ENCODE data around the gene ITGB1BP1.
"Not testable (repeated sequence)": the region's sequence is repeated elsewhere in the genome, so short reads cannot be mapped to it uniquely, and the experiment has no call there.

Gene ITGB1BP1

GRCh38 chr2:9398881-9399780 lies 24.2 kb downstream of the ITGB1BP1 start:
- no peak for DNase-seq

DNA sequence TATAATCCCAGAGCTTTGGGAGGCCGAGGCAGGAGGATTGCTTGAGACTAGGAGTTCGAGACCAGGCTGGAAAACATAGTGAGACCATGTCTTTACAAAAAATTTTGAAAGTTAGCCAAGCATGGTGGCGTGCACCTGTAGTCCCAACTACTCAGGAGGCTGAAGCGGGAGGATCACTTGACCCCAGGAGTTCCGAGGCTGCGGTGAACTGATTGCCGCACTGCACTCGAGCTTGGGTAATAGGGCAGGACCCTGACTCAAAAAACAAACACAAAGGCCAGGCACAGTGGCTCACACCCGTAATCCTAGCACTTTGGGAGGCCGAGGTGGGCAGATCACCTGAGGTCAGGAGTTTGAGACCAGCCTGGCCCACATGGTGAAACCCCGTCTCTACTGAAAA lies 25.1 kb downstream of the ITGB1BP1 start:
- DNase-seq = not testable (repeated sequence)

GRCh38 chr2:9397201-9397600 lies 26.1 kb downstream of the ITGB1BP1 start:
- DNase-seq = no peak

DNA sequence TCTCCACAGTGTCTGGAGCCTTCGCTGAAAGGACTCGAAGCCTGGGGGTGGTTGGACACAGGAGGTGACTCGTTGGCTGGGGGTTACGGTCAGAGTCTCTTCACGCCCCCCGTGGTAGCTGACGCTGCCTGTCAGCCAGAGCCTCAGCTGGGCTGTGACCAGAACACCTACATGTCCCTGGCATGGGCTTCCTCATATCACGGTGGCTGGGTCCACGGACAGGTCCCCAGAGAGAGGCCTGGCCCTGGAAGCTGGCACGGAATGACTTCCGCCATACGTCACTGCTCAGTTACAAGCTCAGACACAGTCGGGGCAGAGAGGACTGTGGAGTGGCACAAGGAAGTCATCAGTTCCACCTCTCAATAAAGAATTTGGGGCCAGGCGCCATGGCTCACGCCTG lies 28.5 kb downstream of the ITGB1BP1 start:
- DNase-seq = no peak

DNA sequence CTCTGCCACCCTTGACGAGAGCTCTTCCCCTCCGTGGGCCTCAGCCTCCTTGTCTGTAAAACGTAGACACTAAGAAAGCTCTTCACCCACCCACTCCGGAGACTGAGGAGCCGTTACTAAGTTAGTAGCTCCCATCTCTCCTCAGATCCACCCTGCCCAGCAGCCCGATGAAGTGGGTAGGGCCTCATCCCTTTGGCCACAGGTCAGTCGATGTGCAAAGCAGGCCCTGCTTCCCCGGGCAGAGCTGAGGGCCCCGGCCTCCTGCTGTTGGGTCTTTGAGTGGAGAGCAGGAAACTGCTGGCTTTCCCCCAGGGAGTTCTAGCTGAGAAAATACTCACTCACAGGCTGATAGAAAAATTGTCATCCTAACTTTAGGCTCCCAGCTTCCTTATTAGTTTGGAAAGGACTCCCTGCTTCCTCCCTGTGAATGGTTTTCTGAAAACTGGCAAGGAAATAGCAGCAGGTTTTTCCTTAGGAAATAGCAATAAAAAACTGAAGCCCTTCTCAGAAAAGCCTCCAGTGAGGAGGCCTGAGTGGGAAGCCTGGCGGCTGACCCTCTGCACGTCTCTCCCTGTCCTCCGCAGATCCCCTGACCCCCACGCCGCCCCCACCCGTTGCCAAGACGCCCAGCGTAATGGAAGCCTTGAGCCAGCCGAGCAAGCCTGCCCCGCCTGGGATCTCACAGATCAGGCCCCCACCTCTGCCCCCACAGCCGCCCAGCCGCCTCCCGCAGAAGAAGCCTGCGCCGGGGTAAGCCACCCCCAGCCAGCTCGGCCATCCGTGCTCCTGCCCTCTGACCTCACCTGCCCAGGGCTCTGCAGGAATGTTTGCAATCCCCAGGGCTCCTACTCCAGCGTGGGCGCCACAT lies 30.2 kb downstream of the ITGB1BP1 start:
- no peak for DNase-seq

DNA sequence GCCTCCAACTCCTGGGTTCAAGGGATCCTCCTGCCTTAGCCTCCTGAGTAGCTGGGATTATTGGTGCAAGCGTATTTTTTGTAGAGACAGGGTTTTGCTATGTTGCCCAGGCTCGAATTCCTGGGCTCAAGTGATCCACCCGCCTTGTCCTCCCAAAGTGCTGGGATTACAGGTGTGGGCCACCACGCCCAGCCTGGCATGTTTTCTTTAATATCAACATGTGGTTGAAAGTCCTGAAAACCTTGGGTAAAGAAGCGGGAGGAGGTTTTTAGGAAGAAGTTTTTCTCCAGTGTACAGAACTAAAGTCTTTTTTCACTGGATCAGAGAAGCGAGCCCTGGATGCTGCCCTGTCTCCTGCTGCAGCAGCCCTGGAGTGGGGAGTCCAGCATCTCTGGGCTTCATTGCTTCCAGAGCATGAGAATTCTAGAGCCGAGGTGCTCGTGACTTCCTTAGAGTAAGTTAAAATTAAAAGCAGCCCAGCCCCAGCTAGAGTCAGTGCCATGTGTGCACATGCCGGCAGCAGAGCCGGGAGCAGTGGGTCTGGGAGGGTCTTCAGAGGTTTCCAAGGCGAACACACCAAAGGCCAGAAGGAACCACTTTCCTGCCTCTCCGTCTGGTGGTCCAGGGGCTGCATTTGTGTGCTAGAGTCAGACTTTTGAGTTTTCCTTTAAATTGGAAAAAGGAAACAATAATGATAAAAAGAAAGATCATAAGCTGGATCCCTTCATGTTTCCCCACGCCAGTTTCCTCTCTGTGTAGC lies 31.2 kb downstream of the ITGB1BP1 start:
- DNase-seq = no peak

DNA sequence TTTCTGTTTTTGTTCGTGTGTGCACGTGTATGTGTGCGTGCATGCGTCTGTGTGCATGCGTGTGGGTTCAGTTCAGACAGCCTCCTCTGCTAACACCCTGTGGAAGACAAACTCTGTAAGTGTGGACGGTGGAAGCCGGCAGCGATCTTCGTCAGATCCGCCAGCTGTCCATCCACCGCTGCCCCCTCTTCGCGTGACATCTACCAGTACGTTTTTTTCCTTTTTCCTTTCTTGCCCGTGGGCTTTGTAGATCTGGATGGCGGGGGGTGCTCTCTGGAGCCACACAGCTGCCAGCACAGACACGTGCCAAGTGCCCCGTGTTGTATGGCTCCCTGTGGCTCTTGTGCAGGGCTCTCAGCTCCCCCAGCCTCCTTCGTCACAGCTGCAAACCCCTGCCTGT lies 32.3 kb downstream of the ITGB1BP1 start:
- DNase-seq = no peak

GRCh38 chr2:9390151-9390850 lies 33.0 kb downstream of the ITGB1BP1 start:
- DNase-seq = no peak

- no peak for DNase-seq
These were observed 34.1 kb downstream of the ITGB1BP1 start for GRCh38 chr2:9388950-9389911.

DNA sequence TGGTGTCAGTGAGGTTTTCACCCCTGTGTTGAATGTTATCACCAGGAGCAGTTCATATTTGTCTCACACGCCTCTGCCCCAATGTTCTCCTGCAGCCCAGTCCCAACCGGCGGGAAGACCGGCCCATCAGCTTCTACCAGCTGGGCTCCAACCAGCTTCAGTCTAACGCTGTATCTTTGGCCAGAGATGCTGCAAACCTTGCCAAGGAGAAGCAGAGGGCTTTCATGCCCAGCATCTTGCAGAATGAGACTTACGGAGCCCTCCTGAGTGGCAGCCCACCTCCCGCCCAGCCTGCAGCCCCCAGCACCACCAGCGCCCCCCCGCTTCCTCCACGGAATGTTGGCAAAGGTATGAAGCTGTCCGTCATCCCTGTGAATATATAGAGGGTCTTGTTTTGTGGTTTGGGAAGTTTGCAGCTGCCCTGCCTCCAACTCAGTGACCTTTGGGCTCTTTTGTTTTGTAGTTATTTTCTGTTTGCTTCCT lies 35.1 kb downstream of the ITGB1BP1 start:
- no peak for DNase-seq

DNA sequence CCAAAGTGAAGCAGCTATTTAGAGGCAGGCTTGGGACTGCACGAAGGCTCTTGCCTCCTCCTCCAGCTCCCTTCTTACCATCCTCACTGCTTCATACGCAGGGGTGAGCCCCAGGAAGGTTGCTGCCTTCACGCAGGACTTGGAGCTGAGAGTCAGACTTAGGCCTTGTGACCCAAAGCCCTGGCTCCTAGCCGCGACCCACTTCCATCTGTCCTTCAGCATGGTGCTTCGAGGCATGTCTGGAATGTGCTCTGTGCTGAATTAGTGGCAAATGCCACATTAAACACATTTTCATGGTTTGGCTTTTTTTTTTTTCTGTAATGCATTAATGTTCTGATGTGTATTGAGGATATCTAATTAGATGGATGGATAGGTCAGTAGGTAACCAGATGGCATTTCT lies 37.5 kb downstream of the ITGB1BP1 start:
- no peak for DNase-seq

- DNase-seq = no peak
These were observed 38.8 kb downstream of the ITGB1BP1 start for GRCh38 chr2:9384521-9384920.

GRCh38 chr2:9382604-9383235 lies 40.6 kb downstream of the ITGB1BP1 start:
- no peak for DNase-seq

GRCh38 chr2:9380702-9381628 lies 42.4 kb downstream of the ITGB1BP1 start:
- no peak for DNase-seq

GRCh38 chr2:9379391-9379755 lies 44.0 kb downstream of the ITGB1BP1 start:
- no peak for DNase-seq

GRCh38 chr2:9378433-9379390 lies 44.6 kb downstream of the ITGB1BP1 start:
- DNase-seq = no peak

DNA sequence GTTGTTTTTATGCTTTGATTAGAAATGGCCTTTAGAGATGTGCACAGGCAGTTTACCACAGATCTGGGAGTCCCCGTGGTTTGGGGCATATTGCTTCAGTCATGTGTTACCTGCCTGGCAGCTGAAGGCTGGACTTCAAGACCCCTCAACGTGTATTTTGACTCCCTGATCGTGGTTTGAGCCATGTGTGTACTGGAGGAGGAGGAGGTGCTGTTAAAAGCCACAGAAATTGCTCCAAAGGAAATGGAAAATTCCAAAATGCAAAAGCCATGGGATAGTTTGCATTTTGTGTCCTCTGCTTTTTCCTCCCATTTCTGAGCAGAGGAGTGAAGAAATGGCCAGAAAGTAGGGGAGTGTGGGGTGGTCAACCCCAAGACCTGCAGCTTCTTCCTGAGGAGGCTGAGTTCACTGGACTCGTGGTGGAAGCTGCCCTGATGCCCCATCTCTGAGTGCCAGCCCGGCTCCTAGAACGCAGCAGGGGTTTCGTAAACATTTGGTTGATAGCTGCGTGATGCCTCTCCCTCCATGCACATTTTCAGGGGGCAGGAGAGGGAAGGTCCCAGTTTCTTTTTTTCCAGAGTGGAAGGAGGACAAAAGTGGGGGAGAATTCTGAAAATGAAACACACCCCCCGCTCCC lies 45.7 kb downstream of the ITGB1BP1 start:
- no peak for DNase-seq
